PC-3 (cell line): ENCODE results near the gene DIAPH1. TPM values are rescaled to one million over a fixed set of nuclear protein-coding genes. Genes with fewer than 3 reads are reported as not detected.

Experiments used
- ATAC-seq: fragments of 200-7000 bp; cut with Tn5 transposase; 2 replicates; pipeline ENCODE4 v1.9.1; 2020; ENCODE audit warnings: mild to moderate bottlenecking, moderate library complexity
- BruUV-seq: library from RNA; stranded (reverse); fragments of 400-500 nt; replicated peaks from 2 replicates; lab custom pipeline; 2021; lab: Mats Ljungman, UMichigan
- CTCF ChIA-PET: fragments of 300-600 bp; sonication (Branson Sonifier 250); formaldehyde crosslinking; loops from one replicate; lab custom pipeline; 2022; ENCODE audit warnings: antibody characterized with exemption; lab: Charles Lee
- POLR2A ChIA-PET: fragments of 300-600 bp; sonication (Branson Sonifier 250); formaldehyde crosslinking; loops from one replicate; lab custom pipeline; 2022; ENCODE audit warnings: antibody characterized with exemption; ENCODE audit not compliant: unreplicated experiment; lab: Charles Lee
- DNase-seq: peaks from one replicate; pipeline ENCODE4 v3.0.0-alpha.2; 2015
- H2AFZ ChIP-seq: fragments of 300-600 bp; sonication (generic); 2 replicates; pipeline ENCODE4 v1.6.0; 2016; ENCODE audit warnings: antibody characterized with exemption, low read length
- H3F3A ChIP-seq: fragments of 300-600 bp; sonication (generic); one replicate; pipeline ENCODE4 v1.6.0; 2017; ENCODE audit warnings: antibody characterized with exemption, low read length, control low read depth, mild to moderate bottlenecking; ENCODE audit not compliant: unreplicated experiment
- H3K27ac ChIP-seq: fragments of 300-600 bp; sonication (generic); 2 replicates; pipeline ENCODE4 v1.5.1; 2016; ENCODE audit warnings: mild to moderate bottlenecking, low read length
- H3K27me3 ChIP-seq: fragments of 300-600 bp; sonication (generic); 2 replicates; pipeline ENCODE4 v1.6.1; 2016; ENCODE audit warnings: low read length, mixed read lengths
- H3K36me3 ChIP-seq: fragments of 300-600 bp; sonication (generic); 2 replicates; pipeline ENCODE4 v1.6.1; 2016; ENCODE audit warnings: low read depth, mixed run types, low read length, mixed read lengths
- H3K4me1 ChIP-seq: fragments of 300-600 bp; sonication (generic); 2 replicates; pipeline ENCODE4 v1.5.1; 2016; ENCODE audit warnings: low read length; ENCODE audit not compliant: insufficient read depth
- H3K4me2 ChIP-seq: fragments of 300-600 bp; sonication (generic); 2 replicates; pipeline ENCODE4 v1.6.0; 2016; ENCODE audit warnings: low read length
- H3K4me3 ChIP-seq: fragments of 300-600 bp; sonication (generic); 2 replicates; pipeline ENCODE4 v1.5.1; 2016; ENCODE audit warnings: mild to moderate bottlenecking, low read length, mixed read lengths
- H3K79me2 ChIP-seq: fragments of 300-600 bp; sonication (generic); 2 replicates; pipeline ENCODE4 v1.6.1; 2017; ENCODE audit warnings: low read length, mixed read lengths
- H3K9ac ChIP-seq: fragments of 300-600 bp; sonication (generic); 2 replicates; pipeline ENCODE4 v1.6.0; 2016; ENCODE audit warnings: mild to moderate bottlenecking, low read length
- H3K9me2 ChIP-seq: fragments of 300-600 bp; sonication (generic); replicated peaks from 2 replicates; pipeline ENCODE4 v1.6.1; 2016; ENCODE audit warnings: mixed run types, low read length, mixed read lengths
- H3K9me3 ChIP-seq: fragments of 300-600 bp; sonication (generic); 2 replicates; pipeline ENCODE4 v1.6.1; 2016; ENCODE audit warnings: low read length, mixed read lengths
- H4K20me1 ChIP-seq: fragments of 300-600 bp; sonication (generic); 2 replicates; pipeline ENCODE4 v1.6.1; 2016; ENCODE audit warnings: low read length, mixed read lengths
- EZH2 ChIP-seq: fragments of 300-600 bp; sonication (generic); IDR thresholded peaks from one replicate; pipeline ENCODE4 v1.6.1; 2017; ENCODE audit warnings: antibody characterized with exemption, mild to moderate bottlenecking, low read length; ENCODE audit not compliant: unreplicated experiment
- EZH2phosphoT487 ChIP-seq: fragments of 300-600 bp; sonication (generic); IDR thresholded peaks from 2 replicates; pipeline ENCODE4 v1.6.1; 2018; ENCODE audit warnings: mild to moderate bottlenecking, antibody characterized with exemption, low read length, borderline replicate concordance
- intact Hi-C: fragments of 100-400 bp; cut with micrococcal nuclease; formaldehyde crosslinking; loops from 2 replicates; pipeline ENCODE4 v1.9.0; 2023
- total RNA-seq: library from RNA; depleted of rRNA; stranded (reverse); fragments of >200 nt; gene quantifications from 2 replicates; pipeline ENCODE4 v1.2.3, GENCODE V29; 2014
- TF ChIP-seq, protein P1 (sequence below): fragments of 300-600 bp; sonication (generic); conservative IDR thresholded peaks from 2 replicates; pipeline ENCODE4 v1.5.1; 2017; ENCODE audit warnings: antibody characterized with exemption, low read depth, mild to moderate bottlenecking, low read length

Gene DIAPH1
- total RNA-seq, 1 experiment from 2014 or later, result 51.9 TPM

DNA sequence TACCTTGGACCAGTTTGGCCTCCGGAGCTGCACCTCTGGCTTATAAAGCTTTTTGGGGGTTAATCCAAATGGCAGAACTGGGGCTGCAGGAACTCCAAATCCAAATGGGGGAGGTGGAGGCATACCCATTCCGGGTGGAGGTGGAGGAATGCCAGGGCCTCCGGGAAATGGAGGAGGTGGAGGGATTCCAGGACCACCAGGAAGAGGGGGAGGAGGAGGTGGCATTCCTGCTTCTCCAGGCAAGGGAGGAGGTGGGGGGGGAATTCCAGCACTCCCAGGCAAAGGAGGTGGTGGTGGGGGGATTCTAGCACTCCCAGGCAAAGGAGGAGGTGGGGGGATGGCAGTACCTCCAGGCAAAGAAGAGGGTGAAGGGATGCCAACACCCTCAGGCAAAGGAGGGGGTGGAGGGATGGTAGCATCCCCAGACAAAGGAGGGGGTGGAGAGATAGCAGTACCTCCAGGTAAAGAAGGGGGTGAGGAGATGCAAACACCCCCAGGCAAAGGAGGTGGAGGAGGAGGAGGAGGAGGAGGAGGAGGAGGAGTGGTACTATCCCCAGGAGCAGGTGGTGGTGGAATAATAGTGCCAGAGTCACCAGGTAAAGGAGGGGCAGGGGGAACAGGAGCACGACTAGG, 45.2 kb downstream of the DIAPH1 start:
- no TSS peak for BruUV-seq

DNA sequence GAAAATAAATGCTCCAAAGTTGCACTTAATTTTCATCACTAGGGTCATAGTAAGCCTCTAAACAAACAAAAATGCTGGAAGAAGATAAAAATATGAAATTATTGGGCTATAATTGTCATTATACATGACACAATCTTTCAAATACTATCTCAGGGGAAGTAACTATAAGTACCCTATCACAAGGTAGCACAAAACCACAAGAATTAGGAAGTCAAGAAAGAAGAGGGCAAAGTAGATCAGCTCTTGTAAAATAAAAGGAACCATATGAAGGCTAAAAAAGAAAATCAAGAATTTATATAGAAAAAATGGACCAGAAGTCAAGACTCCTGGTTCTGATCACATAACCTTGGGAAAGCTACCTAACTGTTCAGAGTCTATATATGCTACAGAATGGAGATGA, 48.1 kb downstream of the DIAPH1 start:
- Histone ChIP-seq H3K27ac (no peak overlapping the region), H2AFZ (no peak overlapping the region), H4K20me1 (no peaks in the 10 kb centered on the region), H3K9ac (no peak overlapping the region), H3K9me3 (no peaks in the 10 kb centered on the region), H3K4me3 (no peak overlapping the region), H3K9me2 (no peaks in the 10 kb centered on the region), H3K4me1 (peaks cover 16% of the 10 kb centered on the region), H3K36me3 (peaks cover 57% of the 10 kb centered on the region), H3F3A (no peaks in the 10 kb centered on the region), H3K4me2 (no peak overlapping the region), H3K27me3 (no peaks in the 10 kb centered on the region), H3K79me2 (no peaks in the 10 kb centered on the region)
- ChIA-PET CTCF (no interaction called here), POLR2A (no interaction called here)
- ATAC-seq (no peak), DNase-seq (no peak)
- intact Hi-C loops, result no loop called here
- BruUV-seq, result no TSS peak
- TF ChIP-seq EZH2phosphoT487, result no peak
- no peak for TF ChIP-seq EZH2
- TF ChIP-seq, protein P1, sequence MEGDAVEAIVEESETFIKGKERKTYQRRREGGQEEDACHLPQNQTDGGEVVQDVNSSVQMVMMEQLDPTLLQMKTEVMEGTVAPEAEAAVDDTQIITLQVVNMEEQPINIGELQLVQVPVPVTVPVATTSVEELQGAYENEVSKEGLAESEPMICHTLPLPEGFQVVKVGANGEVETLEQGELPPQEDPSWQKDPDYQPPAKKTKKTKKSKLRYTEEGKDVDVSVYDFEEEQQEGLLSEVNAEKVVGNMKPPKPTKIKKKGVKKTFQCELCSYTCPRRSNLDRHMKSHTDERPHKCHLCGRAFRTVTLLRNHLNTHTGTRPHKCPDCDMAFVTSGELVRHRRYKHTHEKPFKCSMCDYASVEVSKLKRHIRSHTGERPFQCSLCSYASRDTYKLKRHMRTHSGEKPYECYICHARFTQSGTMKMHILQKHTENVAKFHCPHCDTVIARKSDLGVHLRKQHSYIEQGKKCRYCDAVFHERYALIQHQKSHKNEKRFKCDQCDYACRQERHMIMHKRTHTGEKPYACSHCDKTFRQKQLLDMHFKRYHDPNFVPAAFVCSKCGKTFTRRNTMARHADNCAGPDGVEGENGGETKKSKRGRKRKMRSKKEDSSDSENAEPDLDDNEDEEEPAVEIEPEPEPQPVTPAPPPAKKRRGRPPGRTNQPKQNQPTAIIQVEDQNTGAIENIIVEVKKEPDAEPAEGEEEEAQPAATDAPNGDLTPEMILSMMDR, result no peak

More for the DNA sequence above, 45.2 kb downstream of the DIAPH1 start:
- Histone ChIP-seq H3K9ac (no peak overlapping the region), H3K36me3 (peaks cover 65% of the 10 kb centered on the region), H2AFZ (no peak overlapping the region), H3K9me2 (no peaks in the 10 kb centered on the region), H3K4me3 (no peak overlapping the region), H3K4me2 (no peak overlapping the region), H4K20me1 (no peaks in the 10 kb centered on the region), H3K27me3 (no peaks in the 10 kb centered on the region), H3K4me1 (no peaks in the 10 kb centered on the region), H3F3A (no peaks in the 10 kb centered on the region), H3K79me2 (no peaks in the 10 kb centered on the region), H3K27ac (no peak overlapping the region), H3K9me3 (no peaks in the 10 kb centered on the region)
- DNase-seq (no peak), ATAC-seq (no peak)
- no peak for TF ChIP-seq EZH2phosphoT487
- TF ChIP-seq, protein P1, result no peak
- no peak for TF ChIP-seq EZH2
- CTCF ChIA-PET, result no interaction called here
- POLR2A ChIA-PET, result no interaction called here
- intact Hi-C loops, result no loop called here

DNA sequence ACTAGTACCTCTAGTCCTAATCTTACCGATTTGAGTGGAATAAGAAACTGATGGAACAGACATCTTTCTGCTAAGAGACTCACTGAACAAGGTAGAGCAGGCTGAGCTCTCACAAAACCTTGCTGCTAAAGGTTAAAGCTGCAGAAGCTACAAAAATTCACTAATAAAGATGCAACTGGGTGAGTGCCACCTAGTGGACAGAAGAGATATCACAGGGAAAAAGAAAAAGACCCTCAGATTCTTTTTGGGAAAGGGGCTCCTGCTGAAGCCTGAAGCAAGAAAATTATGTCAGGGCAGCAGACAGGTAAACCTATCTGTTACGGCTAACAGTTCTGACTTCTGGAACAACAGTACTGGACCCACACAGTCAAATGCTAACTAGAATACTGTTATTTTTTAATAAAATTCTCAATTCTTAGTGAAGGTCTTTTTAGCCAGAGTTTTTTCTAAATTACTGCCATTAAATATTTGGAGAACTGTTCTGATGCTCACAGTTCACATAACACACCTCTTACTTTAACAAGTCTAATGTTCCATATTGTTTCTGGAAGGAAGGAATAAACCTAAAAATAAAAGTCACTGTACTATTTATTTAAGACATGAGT, 51.2 kb downstream of the DIAPH1 start:
- CTCF ChIA-PET, result interaction anchor here (0.5 to 1.1 kb wide), 5 partner anchors 43 to 561 kb away, joined by 3 to 6 read pairs (median 4); partner anchors contain the start of gene PCDHGA5
- intact Hi-C loops, result loop anchor here (10.0 kb wide), 1 partner anchor 723 kb away; the partner anchor contains the start of genes PCDHA8 and PCDHA9
- H3K27me3 ChIP-seq, result no peaks in the 10 kb centered on the region
- peaks cover 4% of the 10 kb centered on the region; the same call in 1 of the 2 replicates for H3K79me2 ChIP-seq
- peak; percentile 11 for DNase-seq
- no peak overlapping the region for H3K27ac ChIP-seq
- H3K9ac ChIP-seq, result no peak overlapping the region
- no peak for TF ChIP-seq EZH2
- TF ChIP-seq, protein P1, result peak; percentile 87
- BruUV-seq, result no TSS peak
- H3K9me2 ChIP-seq, result no peaks in the 10 kb centered on the region
- H3K4me2 ChIP-seq, result no peak overlapping the region
- no peak overlapping the region for H3K4me3 ChIP-seq
- POLR2A ChIA-PET, result no interaction called here
- ATAC-seq, result no peak
- no peaks in the 10 kb centered on the region for H4K20me1 ChIP-seq
- peaks cover 8% of the 10 kb centered on the region for H3F3A ChIP-seq
- H3K4me1 ChIP-seq, result peaks cover 23% of the 10 kb centered on the region
- H3K36me3 ChIP-seq, result peaks cover 76% of the 10 kb centered on the region
- no peak overlapping the region for H2AFZ ChIP-seq
- no peaks in the 10 kb centered on the region for H3K9me3 ChIP-seq
